Activated T-helper 2 cell treated with anti-CD3 and anti-CD28 coated beads, Interferon-gamma antibody, Interleukin-2, Interleukin-4, amounts not matched to agents 10 μg/mL and 5 μg/mL and 100 μg/mL, durations not matched to agents 14 hours and 24 hours and 36 hours (primary cell): ENCODE results near the gene CLIC3. TPM values are rescaled to one million over a fixed set of nuclear protein-coding genes. Genes with fewer than 3 reads are reported as not detected.

Experiments
- DNase-seq: peaks from one replicate; pipeline ENCODE4 v3.0.0; 2021; ENCODE audit warnings: low spot score
- H3K27ac Mint-ChIP-seq: one replicate; pipeline ENCODE4 v1.8.0; 2021; ENCODE audit warnings: mixed read lengths
- H3K27me3 Mint-ChIP-seq: one replicate; pipeline ENCODE4 v1.8.0; 2021; ENCODE audit warnings: low read depth, mixed read lengths
- H3K36me3 Mint-ChIP-seq: one replicate; pipeline ENCODE4 v1.8.0; 2021; ENCODE audit warnings: low read depth, mixed read lengths
- H3K4me1 Mint-ChIP-seq: one replicate; pipeline ENCODE4 v1.8.0; 2021; ENCODE audit warnings: low read depth, mixed read lengths
- H3K4me3 Mint-ChIP-seq: one replicate; pipeline ENCODE4 v1.8.0; 2021; ENCODE audit warnings: low read depth, mild to moderate bottlenecking, moderate library complexity, mixed read lengths
- H3K9me3 Mint-ChIP-seq: one replicate; pipeline ENCODE4 v1.8.0; 2021; ENCODE audit warnings: mixed read lengths
- intact Hi-C: fragments of 100-400 bp; cut with micrococcal nuclease; formaldehyde crosslinking; loops from one replicate; pipeline ENCODE4 v1.15.1; 2023
- total RNA-seq: library from RNA; stranded (reverse); gene quantifications from 2 replicates; pipeline ENCODE4 v1.2.3, GENCODE V29; 2022

The CLIC3 gene
- total RNA-seq, 1 donor from 2014 or later = not detected

DNA sequence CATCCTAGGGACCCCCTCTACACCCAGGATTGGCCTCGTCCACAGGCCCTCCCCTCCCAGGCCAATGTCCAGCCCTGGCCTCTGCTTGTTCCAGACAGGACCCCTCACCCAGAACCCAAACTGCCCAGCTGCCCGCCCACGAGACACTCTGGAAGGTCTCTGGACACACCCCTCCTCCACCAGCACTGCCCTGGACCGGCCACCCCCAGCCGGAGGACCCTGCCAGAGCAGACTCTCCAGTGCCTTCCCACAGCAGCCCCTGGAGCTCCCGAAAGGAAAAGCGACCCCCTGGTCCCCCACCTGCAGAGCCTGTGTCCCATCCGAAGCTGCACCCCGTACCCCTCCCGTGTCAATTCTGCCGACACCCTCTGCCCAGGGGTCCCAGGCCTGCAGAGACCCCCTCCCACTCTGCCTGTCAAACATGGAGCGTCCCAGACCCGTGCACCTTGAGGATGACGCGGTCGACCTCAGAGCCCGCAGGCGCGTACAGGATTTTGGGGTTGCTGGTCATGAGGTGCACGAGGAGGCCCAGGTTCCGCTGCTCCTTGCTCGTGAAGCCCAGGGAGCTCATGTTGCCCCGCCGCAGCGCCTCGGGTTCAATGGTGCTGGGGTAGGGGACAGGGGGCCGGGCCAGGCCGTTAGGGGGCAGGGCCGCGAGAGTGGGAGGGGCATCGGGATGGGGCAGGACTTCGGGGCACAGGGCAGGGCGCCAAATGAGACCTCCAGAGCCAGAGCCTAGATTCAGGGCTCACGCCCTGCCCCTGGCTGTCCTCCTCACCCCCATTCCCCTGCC lies 23.7 kb upstream of the CLIC3 start:
- DNase-seq = no peak
- no peaks in the 10 kb centered on the region for H3K4me1 Mint-ChIP-seq
- intact Hi-C loops = no loop called here
- no peaks in the 10 kb centered on the region for H3K36me3 Mint-ChIP-seq
- H3K4me3 Mint-ChIP-seq = no peak overlapping the region
- no peak overlapping the region for H3K27ac Mint-ChIP-seq
- no peaks in the 10 kb centered on the region for H3K9me3 Mint-ChIP-seq
- H3K27me3 Mint-ChIP-seq = no peaks in the 10 kb centered on the region

- H3K27me3 Mint-ChIP-seq = no peaks in the 10 kb centered on the region
- no peak for DNase-seq
- H3K27ac Mint-ChIP-seq = no peak overlapping the region
- no peaks in the 10 kb centered on the region for H3K36me3 Mint-ChIP-seq
- no peaks in the 10 kb centered on the region for H3K9me3 Mint-ChIP-seq
- H3K4me3 Mint-ChIP-seq = no peak overlapping the region
- intact Hi-C loops = no loop called here
- H3K4me1 Mint-ChIP-seq = no peaks in the 10 kb centered on the region
Measured at GRCh38 chr9:137018761-137019559, 22.6 kb upstream of the CLIC3 start.

- intact Hi-C loops = no loop called here
- Mint-ChIP-seq H3K4me3 (no peak overlapping the region), H3K9me3 (no peaks in the 10 kb centered on the region), H3K27me3 (no peaks in the 10 kb centered on the region), H3K36me3 (no peaks in the 10 kb centered on the region), H3K27ac (no peak overlapping the region), H3K4me1 (no peaks in the 10 kb centered on the region)
- no peak for DNase-seq
Measured at GRCh38 chr9:137017791-137018497, 21.6 kb upstream of the CLIC3 start.

DNA sequence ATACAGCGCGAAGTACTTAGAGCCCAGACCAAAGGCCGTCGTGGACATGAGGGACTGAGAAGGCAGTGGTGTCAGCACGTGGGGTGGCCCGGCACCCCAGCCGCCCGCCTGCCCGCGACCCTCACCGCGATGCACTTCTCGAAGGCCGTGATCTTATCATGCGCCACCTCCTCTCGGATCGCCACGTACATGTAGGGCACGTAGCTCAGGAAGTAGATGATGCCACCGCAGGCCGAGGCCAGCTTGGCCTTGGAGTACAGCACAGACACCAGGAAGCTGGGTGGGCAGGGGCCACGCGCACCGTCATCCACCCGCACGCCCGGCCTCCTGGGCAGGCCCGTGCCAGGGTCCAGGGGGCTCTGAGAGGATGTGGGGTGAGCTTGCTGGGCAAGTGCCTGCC lies 20.7 kb upstream of the CLIC3 start:
- H3K27ac Mint-ChIP-seq = no peak overlapping the region
- no peak overlapping the region for H3K4me3 Mint-ChIP-seq
- no peaks in the 10 kb centered on the region for H3K27me3 Mint-ChIP-seq
- no peaks in the 10 kb centered on the region for H3K36me3 Mint-ChIP-seq
- intact Hi-C loops = no loop called here
- no peaks in the 10 kb centered on the region for H3K9me3 Mint-ChIP-seq
- no peak for DNase-seq
- no peaks in the 10 kb centered on the region for H3K4me1 Mint-ChIP-seq

- no peaks in the 10 kb centered on the region for H3K27me3 Mint-ChIP-seq
- no peaks in the 10 kb centered on the region for H3K9me3 Mint-ChIP-seq
- DNase-seq = no peak
- H3K27ac Mint-ChIP-seq = no peak overlapping the region
- no peaks in the 10 kb centered on the region for H3K4me1 Mint-ChIP-seq
- no peak overlapping the region for H3K4me3 Mint-ChIP-seq
- intact Hi-C loops = no loop called here
- no peaks in the 10 kb centered on the region for H3K36me3 Mint-ChIP-seq
Measured at GRCh38 chr9:137016436-137016835, 20.1 kb upstream of the CLIC3 start.

GRCh38 chr9:137015976-137016375 lies 19.6 kb upstream of the CLIC3 start:
- DNase-seq = no peak
- Mint-ChIP-seq H3K27ac (no peak overlapping the region), H3K9me3 (no peaks in the 10 kb centered on the region), H3K36me3 (no peaks in the 10 kb centered on the region), H3K27me3 (no peaks in the 10 kb centered on the region), H3K4me3 (no peak overlapping the region), H3K4me1 (no peaks in the 10 kb centered on the region)
- intact Hi-C loops = no loop called here

GRCh38 chr9:137015540-137015930 lies 19.2 kb upstream of the CLIC3 start:
- no peak overlapping the region for H3K4me3 Mint-ChIP-seq
- no peak for DNase-seq
- H3K27me3 Mint-ChIP-seq = no peaks in the 10 kb centered on the region
- no peaks in the 10 kb centered on the region for H3K9me3 Mint-ChIP-seq
- no peaks in the 10 kb centered on the region for H3K4me1 Mint-ChIP-seq
- no peak overlapping the region for H3K27ac Mint-ChIP-seq
- intact Hi-C loops = no loop called here
- H3K36me3 Mint-ChIP-seq = no peaks in the 10 kb centered on the region

GRCh38 chr9:137014776-137015539 lies 18.6 kb upstream of the CLIC3 start:
- no peaks in the 10 kb centered on the region for H3K36me3 Mint-ChIP-seq
- H3K4me1 Mint-ChIP-seq = no peaks in the 10 kb centered on the region
- no peak overlapping the region for H3K27ac Mint-ChIP-seq
- no peaks in the 10 kb centered on the region for H3K27me3 Mint-ChIP-seq
- no peaks in the 10 kb centered on the region for H3K9me3 Mint-ChIP-seq
- no peak for DNase-seq
- H3K4me3 Mint-ChIP-seq = no peak overlapping the region
- intact Hi-C loops = no loop called here

- Mint-ChIP-seq H3K27me3 (no peaks in the 10 kb centered on the region), H3K27ac (no peak overlapping the region), H3K4me1 (no peaks in the 10 kb centered on the region), H3K4me3 (no peak overlapping the region), H3K9me3 (no peaks in the 10 kb centered on the region), H3K36me3 (no peaks in the 10 kb centered on the region)
- DNase-seq = no peak
- intact Hi-C loops = no loop called here
Measured at GRCh38 chr9:137014166-137014565, 17.8 kb upstream of the CLIC3 start.

DNA sequence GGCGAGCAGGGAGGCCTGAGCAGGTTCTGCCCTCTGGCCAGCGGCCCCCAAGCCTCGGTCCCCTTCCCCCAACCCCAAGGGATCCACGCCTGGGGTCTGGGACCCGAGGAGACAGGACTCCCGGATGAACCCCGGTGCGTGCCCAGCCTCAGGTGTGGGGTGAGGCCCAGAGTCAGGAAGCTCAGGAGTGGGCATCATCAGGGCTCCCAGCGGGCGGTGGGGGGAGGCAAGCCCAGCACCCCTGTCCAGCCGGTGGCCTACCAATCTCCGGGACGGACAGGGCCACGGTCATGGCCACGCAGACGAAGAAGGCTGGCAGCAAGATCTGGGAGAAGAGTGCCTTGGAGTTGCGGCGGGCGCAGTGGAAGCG lies 17.2 kb upstream of the CLIC3 start:
- H3K4me1 Mint-ChIP-seq = no peaks in the 10 kb centered on the region
- DNase-seq = no peak
- no peaks in the 10 kb centered on the region for H3K36me3 Mint-ChIP-seq
- H3K9me3 Mint-ChIP-seq = no peaks in the 10 kb centered on the region
- no peak overlapping the region for H3K4me3 Mint-ChIP-seq
- H3K27me3 Mint-ChIP-seq = no peaks in the 10 kb centered on the region
- H3K27ac Mint-ChIP-seq = no peak overlapping the region
- intact Hi-C loops = no loop called here

- H3K27ac Mint-ChIP-seq = no peak overlapping the region
- no peaks in the 10 kb centered on the region for H3K4me1 Mint-ChIP-seq
- intact Hi-C loops = no loop called here
- DNase-seq = no peak
- no peak overlapping the region for H3K4me3 Mint-ChIP-seq
- H3K36me3 Mint-ChIP-seq = no peaks in the 10 kb centered on the region
- H3K27me3 Mint-ChIP-seq = no peaks in the 10 kb centered on the region
- no peaks in the 10 kb centered on the region for H3K9me3 Mint-ChIP-seq
Measured at GRCh38 chr9:137012694-137013570, 16.6 kb upstream of the CLIC3 start.
